MM.1S (cell line): ENCODE measurements around the gene VAPA.

Experiments
- DNase-seq: peaks from one replicate; pipeline ENCODE4 v3.0.0-alpha.2; 2015
- H2AFZ ChIP-seq: fragments of 300-600 bp; sonication (generic); 2 replicates; pipeline ENCODE4 v1.6.0; 2016; ENCODE audit warnings: antibody characterized with exemption, low read length
- H3F3A ChIP-seq: fragments of 300-600 bp; sonication (generic); 2 replicates; pipeline ENCODE4 v1.6.1; 2016; ENCODE audit warnings: mild to moderate bottlenecking, antibody characterized with exemption, low read length, moderate library complexity, mixed read lengths; ENCODE audit not compliant: insufficient read depth
- H3K27ac ChIP-seq: fragments of 300-600 bp; sonication (generic); 2 replicates; pipeline ENCODE4 v1.5.1; 2016; ENCODE audit warnings: mild to moderate bottlenecking, low read length
- H3K27me3 ChIP-seq: fragments of 300-600 bp; sonication (generic); replicated peaks from 2 replicates; pipeline ENCODE4 v1.6.0; 2016; ENCODE audit warnings: low read length; ENCODE audit not compliant: insufficient read depth
- H3K36me3 ChIP-seq: fragments of 300-600 bp; sonication (generic); replicated peaks from 2 replicates; pipeline ENCODE4 v1.6.1; 2016; ENCODE audit warnings: mild to moderate bottlenecking, low read length, mixed read lengths; ENCODE audit not compliant: insufficient read depth
- H3K4me1 ChIP-seq: fragments of 300-600 bp; sonication (generic); 2 replicates; pipeline ENCODE4 v1.6.1; 2016; ENCODE audit warnings: low read length, mixed read lengths
- H3K4me2 ChIP-seq: fragments of 300-600 bp; sonication (generic); 2 replicates; pipeline ENCODE4 v1.6.0; 2016; ENCODE audit warnings: low read depth, low read length
- H3K4me3 ChIP-seq: fragments of 300-600 bp; sonication (generic); 2 replicates; pipeline ENCODE4 v1.5.1; 2016; ENCODE audit warnings: low read length, mixed read lengths
- H3K79me2 ChIP-seq: fragments of 300-600 bp; sonication (generic); 2 replicates; pipeline ENCODE4 v1.6.1; 2016; ENCODE audit warnings: mixed run types, low read length, mixed read lengths
- H3K9ac ChIP-seq: fragments of 300-600 bp; sonication (generic); 2 replicates; pipeline ENCODE4 v1.6.1; 2016; ENCODE audit warnings: low read length, mixed read lengths
- H3K9me2 ChIP-seq: fragments of 300-600 bp; sonication (generic); replicated peaks from 2 replicates; pipeline ENCODE4 v1.6.1; 2016; ENCODE audit warnings: mild to moderate bottlenecking, low read length, mixed read lengths; ENCODE audit not compliant: insufficient read depth
- H3K9me3 ChIP-seq: fragments of 300-600 bp; sonication (generic); replicated peaks from 2 replicates; pipeline ENCODE4 v1.6.1; 2016; ENCODE audit warnings: mild to moderate bottlenecking, low read length, mixed read lengths; ENCODE audit not compliant: insufficient read depth
- H4K20me1 ChIP-seq: fragments of 300-600 bp; sonication (generic); 2 replicates; pipeline ENCODE4 v1.6.1; 2016; ENCODE audit warnings: mild to moderate bottlenecking, low read length, moderate library complexity, mixed read lengths; ENCODE audit not compliant: insufficient read depth
- CTCF ChIP-seq: fragments of 300-600 bp; sonication (generic); IDR thresholded peaks from 2 replicates; pipeline ENCODE4 v1.5.1; 2016; ENCODE audit warnings: antibody characterized with exemption, low read length, mixed read lengths
- EZH2 ChIP-seq: fragments of 300-600 bp; sonication (generic); optimal IDR thresholded peaks from 2 replicates; pipeline ENCODE3; 2017; ENCODE audit warnings: low read depth, mild to moderate bottlenecking, antibody characterized with exemption, low read length, mixed read lengths
- EZH2phosphoT487 ChIP-seq: fragments of 300-600 bp; sonication (generic); IDR thresholded peaks from 2 replicates; pipeline ENCODE4 v1.6.1; 2018; ENCODE audit warnings: antibody characterized with exemption, low read length

The VAPA gene

GRCh38 chr18:9874728-9875127, 39.1 kb upstream of the VAPA start:
- Histone ChIP-seq H3K79me2 (no peaks in the 10 kb centered on the region), H3K4me1 (peaks cover 12% of the 10 kb centered on the region), H3K27me3 (no peaks in the 10 kb centered on the region), H3K36me3 (no peaks in the 10 kb centered on the region), H4K20me1 (no peaks in the 10 kb centered on the region), H3K27ac (no peak overlapping the region), H3K9ac (no peak overlapping the region), H3F3A (peaks cover 17% of the 10 kb centered on the region), H3K9me3 (no peaks in the 10 kb centered on the region; the same call in 1 of the 2 replicates), H2AFZ (no peak overlapping the region), H3K4me2 (no peak overlapping the region), H3K9me2 (no peaks in the 10 kb centered on the region), H3K4me3 (no peak overlapping the region)
- no peak for DNase-seq
- TF ChIP-seq CTCF (no peak), EZH2 (no peak), EZH2phosphoT487 (no peak)

- Histone ChIP-seq H3K9me3 (no peaks in the 10 kb centered on the region; the same call in 1 of the 2 replicates), H4K20me1 (no peaks in the 10 kb centered on the region), H3F3A (peaks cover 17% of the 10 kb centered on the region), H3K4me1 (peaks cover 12% of the 10 kb centered on the region), H3K79me2 (no peaks in the 10 kb centered on the region), H3K9ac (peak overlapping the region; percentile 31; the same call in 1 of the 2 replicates), H3K27ac (peak overlapping the region; percentile 73; the same call in 1 of the 2 replicates), H3K36me3 (no peaks in the 10 kb centered on the region), H3K4me2 (peak overlapping the region; percentile 48), H2AFZ (peak overlapping the region; percentile 83), H3K4me3 (peak overlapping the region; percentile 48), H3K27me3 (no peaks in the 10 kb centered on the region), H3K9me2 (no peaks in the 10 kb centered on the region)
- DNase-seq = no peak
- TF ChIP-seq CTCF (no peak), EZH2phosphoT487 (no peak), EZH2 (no peak)
These were observed 37.5 kb upstream of the VAPA start for GRCh38 chr18:9876212-9876866.

GRCh38 chr18:9876867-9877654, 36.8 kb upstream of the VAPA start:
- peaks cover 17% of the 10 kb centered on the region for H3F3A ChIP-seq
- H3K9me2 ChIP-seq = no peaks in the 10 kb centered on the region
- TF ChIP-seq CTCF (no peak), EZH2phosphoT487 (no peak), EZH2 (no peak)
- peak overlapping the region; percentile 31; the same call in 1 of the 2 replicates for H3K9ac ChIP-seq
- peak; percentile 69 for DNase-seq
- H3K4me3 ChIP-seq = peak overlapping the region; percentile 48
- H2AFZ ChIP-seq = peak overlapping the region; percentile 83
- H4K20me1 ChIP-seq = no peaks in the 10 kb centered on the region
- H3K79me2 ChIP-seq = no peaks in the 10 kb centered on the region
- H3K36me3 ChIP-seq = no peaks in the 10 kb centered on the region
- H3K9me3 ChIP-seq = no peaks in the 10 kb centered on the region; the same call in 1 of the 2 replicates
- H3K4me2 ChIP-seq = peak overlapping the region; percentile 48
- H3K4me1 ChIP-seq = peaks cover 12% of the 10 kb centered on the region
- H3K27me3 ChIP-seq = no peaks in the 10 kb centered on the region
- H3K27ac ChIP-seq = peak overlapping the region; percentile 73
